Measurements from ENCODE around the gene LRRC8A.

LRRC8A gene

DNA sequence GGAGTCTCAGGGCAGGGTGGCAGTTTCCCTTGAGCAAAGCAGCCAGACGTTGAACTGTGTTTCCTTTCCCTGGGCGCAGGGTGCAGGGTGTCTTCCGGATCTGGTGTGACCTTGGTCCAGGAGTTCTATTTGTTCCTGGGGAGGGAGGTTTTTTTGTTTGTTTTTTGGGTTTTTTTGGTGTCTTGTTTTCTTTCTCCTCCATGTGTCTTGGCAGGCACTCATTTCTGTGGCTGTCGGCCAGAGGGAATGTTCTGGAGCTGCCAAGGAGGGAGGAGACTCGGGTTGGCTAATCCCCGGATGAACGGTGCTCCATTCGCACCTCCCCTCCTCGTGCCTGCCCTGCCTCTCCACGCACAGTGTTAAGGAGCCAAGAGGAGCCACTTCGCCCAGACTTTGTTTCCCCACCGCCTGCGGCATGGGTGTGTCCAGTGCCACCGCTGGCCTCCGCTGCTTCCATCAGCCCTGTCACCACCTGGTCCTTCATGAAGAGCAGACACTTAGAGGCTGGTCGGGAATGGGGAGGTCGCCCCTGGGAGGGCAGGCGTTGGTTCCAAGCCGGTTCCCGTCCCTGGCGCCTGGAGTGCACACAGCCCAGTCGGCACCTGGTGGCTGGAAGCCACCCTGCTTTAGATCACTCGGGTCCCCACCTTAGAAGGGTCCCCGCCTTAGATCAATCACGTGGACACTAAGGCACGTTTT is 35.4 kb downstream of the LRRC8A start:
- no peak overlapping the region for H3K4me3 ChIP-seq (ENCODE audit: low read depth, low read length)

DNA sequence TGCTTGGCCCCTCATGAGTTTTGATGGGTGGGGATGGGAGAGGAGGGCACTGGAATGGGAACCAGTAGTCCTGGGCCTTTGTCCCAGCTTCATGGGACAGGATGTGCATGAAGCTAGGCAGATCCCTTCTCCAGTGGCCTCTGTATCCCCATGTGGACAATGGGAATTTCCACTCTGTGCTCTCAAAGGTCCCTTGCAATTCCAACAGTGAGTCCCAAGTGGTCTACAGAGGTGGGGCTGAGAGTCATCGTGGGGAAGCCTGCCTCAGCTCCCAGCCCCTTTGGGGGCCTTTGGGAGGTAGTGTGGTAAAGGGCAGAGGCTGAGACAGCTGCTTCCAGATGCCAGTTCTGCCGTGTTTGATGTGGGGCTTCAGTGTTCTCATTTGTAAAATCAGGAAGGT is 37.0 kb downstream of the LRRC8A start:
- no peak overlapping the region for H3K4me3 ChIP-seq (ENCODE audit: low read depth, low read length)
- no peak for DNase-seq (ENCODE audit: low read depth)

More for the DNA sequence above, 35.4 kb downstream of the LRRC8A start:
- peak; percentile 33 for DNase-seq (ENCODE audit: low read depth)

GRCh38 chr9:128919402-128920089 is 37.6 kb downstream of the LRRC8A start:
- no peak for DNase-seq (ENCODE audit: low read depth)
- H3K4me3 ChIP-seq (ENCODE audit: low read depth, low read length), result no peak overlapping the region

DNA sequence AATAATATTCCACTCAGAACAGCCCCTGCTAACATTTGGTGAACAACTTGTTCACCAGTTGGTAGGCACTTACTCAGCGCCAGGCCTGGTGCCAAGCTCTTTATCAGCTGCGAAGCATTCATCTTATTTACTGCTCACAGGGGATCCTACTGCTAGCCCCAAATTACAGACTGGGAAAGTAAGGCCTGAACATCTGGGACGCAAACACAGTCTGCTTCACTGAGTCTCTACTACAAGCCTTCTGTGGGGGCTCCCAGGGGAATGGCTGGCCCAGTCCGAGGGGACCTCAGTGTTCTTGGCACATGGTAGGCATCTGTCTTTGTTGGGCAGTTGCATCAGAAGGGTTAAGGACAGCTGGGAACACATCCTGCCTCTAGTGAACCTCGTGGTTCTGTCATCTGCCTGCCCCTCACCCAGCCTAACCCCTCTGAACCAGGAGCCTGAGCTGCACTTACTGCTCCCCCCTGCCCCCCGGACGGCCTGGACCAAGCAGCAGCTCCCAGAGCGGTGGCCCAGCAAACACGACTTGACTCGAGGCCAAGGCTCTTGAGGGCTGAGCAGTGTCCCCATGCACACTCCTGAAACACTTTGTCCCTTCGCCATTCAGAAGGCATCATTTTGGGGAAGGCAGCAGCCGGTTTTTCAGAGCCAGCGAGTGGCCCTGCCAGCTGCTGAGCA is 38.6 kb downstream of the LRRC8A start, which contains the start of gene PHYHD1:
Gene PHYHD1, plus strand, starts transcription at position 602 of the 678 bp plus-strand sequence. CDS start 1,342 bp downstream, outside the sequence.
- peak within 1 kb of the TSS; percentile 44 for H3K4me3 ChIP-seq (ENCODE audit: low read depth, low read length)
- DNase-seq (ENCODE audit: low read depth), result peak; percentile 37

DNA sequence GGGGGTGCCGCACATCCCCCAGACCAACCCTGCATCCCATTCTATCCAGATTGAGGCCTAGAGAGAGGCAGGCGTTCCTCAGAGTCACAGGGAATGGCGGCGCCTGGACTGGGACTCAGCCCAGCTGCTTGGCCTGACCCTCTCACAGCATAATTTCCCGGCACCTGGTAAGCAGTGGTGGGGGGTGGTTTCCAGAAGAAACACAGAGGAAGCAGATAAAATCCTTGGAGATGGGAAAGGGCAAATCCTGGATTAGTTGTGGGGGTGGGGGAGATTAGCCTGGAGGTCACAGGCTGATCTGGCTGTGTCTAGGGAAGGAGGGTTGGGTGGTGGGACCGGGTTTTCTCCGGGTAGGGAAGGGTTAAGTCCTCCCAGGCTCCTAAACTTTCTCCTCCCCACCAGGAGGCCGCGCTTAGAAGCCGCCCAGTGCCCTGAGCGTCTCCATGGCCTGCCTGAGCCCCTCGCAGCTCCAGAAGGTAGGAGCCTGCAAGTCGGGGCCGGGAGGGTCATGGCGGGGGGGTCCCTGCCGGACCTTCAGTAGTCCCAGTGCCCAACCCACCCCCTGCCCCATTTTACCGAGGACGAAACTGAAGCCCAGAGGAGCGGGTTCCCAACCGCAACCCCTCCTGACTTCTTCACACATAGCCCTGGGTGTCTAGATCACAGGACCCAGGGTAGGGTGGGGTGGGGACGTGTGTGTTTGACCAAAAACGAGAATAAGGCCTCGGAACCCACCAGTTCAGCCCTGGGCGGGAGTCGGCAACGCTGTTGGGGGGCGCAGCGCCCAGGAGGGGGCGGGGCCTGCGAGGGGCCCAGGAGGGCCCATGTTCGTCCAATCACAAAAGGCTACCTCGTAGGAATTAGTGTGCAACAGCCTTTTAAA is 40.2 kb downstream of the LRRC8A start:
- no peak for DNase-seq (ENCODE audit: low read depth)
- H3K4me3 ChIP-seq (ENCODE audit: low read depth, low read length), result peak overlapping the region; percentile 44

- no peak overlapping the region for H3K4me3 ChIP-seq (ENCODE audit: low read depth, low read length)
- no peak for DNase-seq (ENCODE audit: low read depth)
These were observed 41.6 kb downstream of the LRRC8A start for GRCh38 chr9:128923493-128923883.

DNA sequence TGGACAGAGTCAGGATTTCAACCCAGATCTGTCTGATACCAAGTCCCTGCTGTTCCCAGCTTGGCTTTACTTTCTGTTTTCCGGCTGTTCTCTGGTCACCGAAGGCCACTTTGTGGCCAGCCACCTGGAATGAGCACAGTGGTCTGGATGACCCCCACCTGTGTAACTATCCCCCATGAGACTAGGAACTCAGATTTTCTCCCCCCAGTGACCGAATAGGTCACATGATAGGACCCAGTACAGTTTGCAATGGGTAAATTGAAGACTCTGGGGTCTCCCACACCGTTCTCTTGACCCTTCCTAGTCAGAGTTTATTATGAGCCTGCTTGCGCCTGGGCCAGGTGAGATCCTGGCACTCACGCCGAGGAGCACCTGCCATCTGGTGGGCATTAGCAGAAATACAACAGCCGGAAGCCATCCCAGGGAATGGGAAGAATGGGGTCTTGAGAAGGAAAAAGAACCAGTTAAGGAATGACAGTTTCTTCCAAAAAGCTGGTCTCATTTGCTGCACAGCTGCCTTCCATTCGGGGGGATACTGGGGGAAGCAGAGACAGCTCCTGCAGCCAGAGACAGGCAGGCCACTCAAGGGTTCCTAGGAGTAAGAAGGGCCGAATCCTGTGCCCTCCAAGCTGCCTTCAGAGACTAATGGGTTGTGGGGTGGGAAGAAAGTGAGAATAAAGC is 45.9 kb downstream of the LRRC8A start:
- H3K4me3 ChIP-seq (ENCODE audit: low read depth, low read length), result no peak overlapping the region
- no peak for DNase-seq (ENCODE audit: low read depth)

GRCh38 chr9:128928624-128929023 is 46.7 kb downstream of the LRRC8A start:
- no peak for DNase-seq (ENCODE audit: low read depth)
- no peak overlapping the region for H3K4me3 ChIP-seq (ENCODE audit: low read depth, low read length)

- H3K4me3 ChIP-seq (ENCODE audit: low read depth, low read length), result no peak overlapping the region
- DNase-seq (ENCODE audit: low read depth), result no peak
These were observed 47.6 kb downstream of the LRRC8A start for GRCh38 chr9:128929560-128929959.

DNA sequence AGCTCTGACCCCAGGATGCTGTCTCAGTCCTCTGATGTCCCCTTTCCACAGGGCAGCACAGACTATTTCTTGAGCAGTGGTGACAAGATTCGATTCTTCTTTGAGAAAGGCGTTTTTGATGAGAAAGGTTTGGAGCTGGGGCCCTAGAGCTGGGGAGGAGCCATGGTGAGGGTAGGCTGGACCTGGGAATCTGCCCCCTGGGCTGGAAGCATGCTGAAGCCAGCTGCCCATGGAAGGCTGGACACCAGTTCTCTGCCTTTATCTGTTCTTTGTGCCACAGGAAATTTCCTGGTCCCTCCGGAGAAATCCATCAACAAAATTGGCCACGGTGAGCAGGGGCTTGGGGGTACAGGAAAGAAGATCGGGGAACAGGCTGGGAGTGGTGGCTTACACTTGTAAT is 51.8 kb downstream of the LRRC8A start:
- no peak overlapping the region for H3K4me3 ChIP-seq (ENCODE audit: low read depth, low read length)
- DNase-seq (ENCODE audit: low read depth), result no peak

DNA sequence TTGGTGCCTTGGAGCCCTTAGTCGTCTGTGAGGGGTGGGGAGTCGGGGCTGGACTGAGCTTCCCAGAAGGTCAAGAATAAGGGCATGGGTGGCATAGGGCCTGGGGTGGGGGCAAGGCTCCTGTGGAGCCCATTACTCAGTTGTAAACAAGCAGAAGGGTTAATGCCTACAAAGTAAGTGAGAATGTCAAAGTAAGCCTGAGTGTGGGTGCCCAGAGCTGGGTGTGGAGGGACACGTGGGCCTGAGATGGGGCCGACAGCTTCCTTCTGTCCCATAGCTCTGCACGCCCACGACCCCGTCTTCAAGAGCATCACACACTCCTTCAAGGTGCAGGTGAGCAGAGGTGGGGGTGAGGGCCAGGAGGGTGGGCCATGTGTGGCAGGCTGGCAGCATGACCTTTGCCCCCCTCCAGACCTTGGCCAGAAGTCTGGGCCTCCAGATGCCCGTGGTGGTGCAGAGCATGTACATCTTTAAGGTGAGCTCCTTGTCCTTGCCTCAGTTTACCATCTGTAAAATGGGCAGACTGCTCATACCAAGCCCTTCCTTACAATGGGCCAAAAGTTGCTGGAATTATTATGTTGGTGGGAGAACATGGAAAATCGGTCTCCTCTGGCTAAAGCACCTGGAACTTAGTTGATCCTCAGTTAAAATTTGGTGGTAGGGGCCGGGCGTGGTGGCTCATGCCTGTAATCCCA is 54.4 kb downstream of the LRRC8A start:
- no peak overlapping the region for H3K4me3 ChIP-seq (ENCODE audit: low read depth, low read length)
- DNase-seq (ENCODE audit: low read depth), result no peak

DNA sequence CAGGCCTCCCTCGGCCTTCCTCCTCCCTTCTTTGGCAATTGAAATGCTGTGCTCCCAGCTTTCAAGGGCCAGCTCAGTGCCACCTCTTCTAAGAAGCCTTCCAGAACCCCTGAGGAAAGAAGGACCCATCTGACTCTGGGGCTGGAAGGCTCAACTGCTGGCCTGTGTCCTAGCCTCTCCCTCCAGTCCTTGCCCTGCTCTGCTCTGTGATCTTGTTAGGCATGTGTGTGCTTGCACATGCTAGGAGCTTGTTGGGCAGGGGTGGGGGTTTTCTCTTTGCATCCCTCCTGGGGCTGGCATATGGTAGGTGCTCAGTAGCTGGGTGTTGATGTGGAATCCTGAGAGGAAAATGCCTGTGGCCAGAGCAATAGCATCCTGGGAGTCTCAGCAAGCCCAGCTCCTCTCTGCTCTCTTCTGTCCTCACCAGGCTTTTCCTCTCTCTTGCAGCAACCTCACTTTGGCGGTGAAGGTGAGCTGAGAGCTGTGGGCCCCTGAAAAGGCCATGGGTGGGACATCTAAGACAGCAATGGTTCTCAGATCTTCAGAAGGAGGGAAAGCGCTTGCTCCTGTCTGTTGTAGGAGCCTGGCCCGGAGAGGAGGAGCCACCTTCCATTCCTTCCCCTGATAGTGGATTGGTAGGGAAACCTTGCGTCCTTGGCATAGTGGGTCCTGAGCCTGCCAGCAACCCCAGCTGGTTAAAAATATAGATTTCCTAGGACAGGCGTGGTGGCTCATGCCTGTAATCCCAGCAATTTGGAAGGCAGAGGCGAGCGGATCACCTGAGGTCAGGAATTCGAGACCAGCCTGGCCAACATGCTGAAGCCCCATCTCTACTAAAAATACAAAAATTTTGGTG is 55.6 kb downstream of the LRRC8A start:
- H3K4me3 ChIP-seq (ENCODE audit: low read depth, low read length), result no peak overlapping the region
- DNase-seq (ENCODE audit: low read depth), result no peak

DNA sequence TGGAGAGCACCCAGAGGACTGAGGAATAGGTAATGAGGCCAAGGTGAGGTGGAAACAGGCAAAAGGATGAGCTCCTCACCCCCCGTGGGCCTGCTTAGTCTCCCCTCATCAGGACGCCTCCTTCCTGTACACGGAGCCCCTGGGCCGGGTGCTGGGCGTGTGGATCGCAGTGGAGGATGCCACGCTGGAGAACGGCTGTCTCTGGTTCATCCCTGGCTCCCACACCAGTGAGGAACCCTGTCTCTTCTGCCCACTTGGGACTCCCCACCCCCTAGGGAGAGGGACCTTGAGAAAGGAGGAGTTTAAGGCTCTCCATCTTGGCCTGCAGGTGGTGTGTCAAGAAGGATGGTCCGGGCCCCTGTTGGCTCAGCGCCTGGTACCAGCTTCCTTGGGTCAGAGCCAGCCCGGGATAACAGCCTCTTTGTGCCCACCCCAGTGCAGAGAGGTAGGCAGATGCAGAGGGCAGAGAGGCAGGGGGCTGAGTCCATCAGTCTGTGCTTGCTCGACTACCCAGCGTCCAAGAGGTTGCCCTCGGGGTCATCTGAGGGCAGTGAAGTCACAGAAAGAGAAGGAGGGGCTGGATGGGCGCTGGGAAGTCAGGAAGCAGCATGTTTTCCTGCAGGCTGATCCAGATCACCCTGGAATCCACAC is 58.5 kb downstream of the LRRC8A start:
- no peak for DNase-seq (ENCODE audit: low read depth)
- no peak overlapping the region for H3K4me3 ChIP-seq (ENCODE audit: low read depth, low read length)

GRCh38 chr9:128940946-128941755 is 59.2 kb downstream of the LRRC8A start:
- H3K4me3 ChIP-seq (ENCODE audit: low read depth, low read length), result no peak overlapping the region

GRCh38 chr9:128943832-128944620 is 62.1 kb downstream of the LRRC8A start:
- H3K4me3 ChIP-seq (ENCODE audit: low read depth, low read length), result no peak overlapping the region
- no peak for DNase-seq (ENCODE audit: low read depth)

More at GRCh38 chr9:128940946-128941755, 59.2 kb downstream of the LRRC8A start:
- no peak for DNase-seq (ENCODE audit: low read depth)

Measured in skeletal muscle cell (primary cell).